ENCODE results near the gene RAB3IL1. TPM values are rescaled to one million over a fixed set of nuclear protein-coding genes. Genes with fewer than 3 reads are reported as not detected.

RAB3IL1 gene
- total RNA-seq, 6 experiments from 2014 or later = 5.3 to 8.8 (median 7.9) TPM

GRCh38 chr11:61850687-61851086 is 66.7 kb downstream of the RAB3IL1 start:
- Mint-ChIP-seq H3K27ac (no peak overlapping the region), H3K36me3 (ENCODE audit: low read depth) (peaks cover 7% of the 10 kb centered on the region; the same call in 1 of the 2 replicates), H3K4me1 (ENCODE audit: low read depth) (no peaks in the 10 kb centered on the region), H3K9me3 (no peaks in the 10 kb centered on the region), H3K4me3 (no peak overlapping the region), H3K27me3 (ENCODE audit: insufficient read depth) (no peaks in the 10 kb centered on the region; the same call in 1 of the 2 replicates)
- no peak for TF ChIP-seq CTCF (IDR thresholded peaks at IDR 0.05)
- DNase-seq = no peak

GRCh38 chr11:61848631-61849030 is 68.7 kb downstream of the RAB3IL1 start:
- H3K27ac Mint-ChIP-seq = no peak overlapping the region
- no peaks in the 10 kb centered on the region; the same call in 1 of the 2 replicates for H3K27me3 Mint-ChIP-seq (ENCODE audit: insufficient read depth)
- H3K9me3 Mint-ChIP-seq = no peaks in the 10 kb centered on the region
- H3K4me1 Mint-ChIP-seq (ENCODE audit: low read depth) = no peaks in the 10 kb centered on the region
- DNase-seq = no peak
- H3K4me3 Mint-ChIP-seq = no peak overlapping the region
- H3K36me3 Mint-ChIP-seq (ENCODE audit: low read depth) = peaks cover 7% of the 10 kb centered on the region; the same call in 1 of the 2 replicates
- no peak for TF ChIP-seq CTCF (IDR thresholded peaks at IDR 0.05)

- Mint-ChIP-seq H3K4me1 (ENCODE audit: low read depth) (no peaks in the 10 kb centered on the region), H3K9me3 (no peaks in the 10 kb centered on the region), H3K27me3 (ENCODE audit: insufficient read depth) (no peaks in the 10 kb centered on the region; the same call in 1 of the 2 replicates), H3K36me3 (ENCODE audit: low read depth) (peaks cover 7% of the 10 kb centered on the region; the same call in 1 of the 2 replicates), H3K27ac (no peak overlapping the region), H3K4me3 (no peak overlapping the region)
- no peak for TF ChIP-seq CTCF (IDR thresholded peaks at IDR 0.05)
- no peak for DNase-seq
These were observed 69.3 kb downstream of the RAB3IL1 start for GRCh38 chr11:61847914-61848581.

Small RNAs within 50 kb of the gene (microRNA-seq; reads per million reads assigned to microRNA genes)
- 22.4 reads per million, percentile 29 among the genes with 10 or more reads in this experiment for gene MIR6746

Other genes with a start within 250 kb of the RAB3IL1 start
- gene DAGLA, start 237.2 kb downstream of the RAB3IL1 start, total RNA-seq (2021; fragmentation: NEBNext Ultra II Directional; extraction: Animal tissue kit (Norgen Biotek cat#: 25700)) = 1 to 10 TPM; 2.4 to 4.2 (median 3.3) TPM
- under 1 TPM; 0.24 to 0.67 (median 0.53) TPM for gene MYRF, start 164.9 kb downstream of the RAB3IL1 start, total RNA-seq (2021; fragmentation: NEBNext Ultra II Directional; extraction: Animal tissue kit (Norgen Biotek cat#: 25700))
- gene TMEM258, start 125.0 kb downstream of the RAB3IL1 start, total RNA-seq (2021; fragmentation: NEBNext Ultra II Directional; extraction: Animal tissue kit (Norgen Biotek cat#: 25700)) = 100 to 1,000 TPM; 134 to 173 (median 145) TPM
- gene FEN1, start 124.7 kb downstream of the RAB3IL1 start, total RNA-seq (2021; fragmentation: NEBNext Ultra II Directional; extraction: Animal tissue kit (Norgen Biotek cat#: 25700)) = 10 to 100 TPM; 25.6 to 45.6 (median 37.4) TPM
- gene FADS1, start 100.6 kb downstream of the RAB3IL1 start, total RNA-seq (2021; fragmentation: NEBNext Ultra II Directional; extraction: Animal tissue kit (Norgen Biotek cat#: 25700)) = 10 to 100 TPM; 25.9 to 39.1 (median 36.4) TPM
- gene FADS2, start 89.3 kb downstream of the RAB3IL1 start, total RNA-seq (2021; fragmentation: NEBNext Ultra II Directional; extraction: Animal tissue kit (Norgen Biotek cat#: 25700)) = 100 to 1,000 TPM in 1 of 6 experiments, 10 to 100 TPM in 5; 56.0 to 105 (median 81.1) TPM
- 100 to 1,000 TPM; 126 to 161 (median 137) TPM for gene FADS3, start 26.0 kb downstream of the RAB3IL1 start, total RNA-seq (2021; fragmentation: NEBNext Ultra II Directional; extraction: Animal tissue kit (Norgen Biotek cat#: 25700))
- gene BEST1, start 32.8 kb upstream of the RAB3IL1 start, total RNA-seq (2021; fragmentation: NEBNext Ultra II Directional; extraction: Animal tissue kit (Norgen Biotek cat#: 25700)) = 1 to 10 TPM in 5 of 6 experiments, under 1 TPM in 1; 0.92 to 2.0 (median 1.9) TPM
- 1,000 to 10,000 TPM; 2,192 to 2,832 (median 2,637) TPM for gene FTH1, start 50.1 kb upstream of the RAB3IL1 start, total RNA-seq (2021; fragmentation: NEBNext Ultra II Directional; extraction: Animal tissue kit (Norgen Biotek cat#: 25700))
- gene INCENP, start 206.4 kb upstream of the RAB3IL1 start, total RNA-seq (2021; fragmentation: NEBNext Ultra II Directional; extraction: Animal tissue kit (Norgen Biotek cat#: 25700)) = 10 to 100 TPM; 32.3 to 60.0 (median 54.1) TPM